NB4 (cell line): Measurements from ENCODE around the gene TELO2.

ENCODE experiments used
- CTCF ChIP-seq: IDR thresholded peaks from one replicate; pipeline ENCODE4 v1.5.1; 2012; ENCODE audit warnings: low read depth, low read length
- POLR2A ChIP-seq: IDR thresholded peaks from 2 replicates; pipeline ENCODE4 v1.6.1; 2011; ENCODE audit warnings: mild to moderate bottlenecking; ENCODE audit not compliant: insufficient read length; ENCODE audit errors: extremely low read depth
- TF ChIP-seq, protein P1 (sequence below): IDR thresholded peaks from 2 replicates; pipeline ENCODE4 v1.6.1; 2011; ENCODE audit warnings: low read depth, low read length

- TF ChIP-seq CTCF (no peak), POLR2A (no peak)
- TF ChIP-seq, protein P1, sequence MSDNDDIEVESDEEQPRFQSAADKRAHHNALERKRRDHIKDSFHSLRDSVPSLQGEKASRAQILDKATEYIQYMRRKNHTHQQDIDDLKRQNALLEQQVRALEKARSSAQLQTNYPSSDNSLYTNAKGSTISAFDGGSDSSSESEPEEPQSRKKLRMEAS = no peak
Measured at GRCh38 chr16:1542166-1542500, 49.0 kb downstream of the TELO2 start.
